HUDEP-2 (cell line): ENCODE measurements around the gene VDAC2.
A peak's percentile ranks its signal among the peaks of the same experiment; 100 is the strongest.

ENCODE experiments used
- DNase-seq, 76 experiments: peaks; one replicate each; lab custom pipeline; 2025; ENCODE audit not compliant: unreplicated experiment in 76 of 76; lab: John Stamatoyannopoulos, UW

Gene VDAC2

GRCh38 chr10:75228278-75228677 is 17.7 kb downstream of the VDAC2 start:
- DNase-seq, result no peak

DNA sequence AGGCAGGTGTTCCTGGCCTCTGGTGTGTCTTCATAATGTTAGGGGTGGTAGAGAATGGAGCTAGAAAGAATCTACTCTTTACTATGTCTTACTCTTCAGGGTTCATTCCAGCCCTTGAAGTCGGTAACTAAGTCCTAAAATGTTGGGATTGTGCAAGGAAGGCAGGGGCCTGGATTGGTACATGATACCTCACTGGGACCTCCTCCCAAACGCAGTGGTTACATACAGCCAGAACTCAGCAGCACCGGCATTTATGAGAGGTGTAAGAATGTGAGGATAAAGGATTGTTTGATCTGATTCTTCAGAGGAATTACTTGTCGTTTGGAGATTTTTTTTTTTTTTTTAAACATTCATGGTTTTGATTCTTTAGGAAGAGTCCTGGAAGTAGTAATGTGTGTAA is 18.2 kb downstream of the VDAC2 start:
- no peak for DNase-seq

DNA sequence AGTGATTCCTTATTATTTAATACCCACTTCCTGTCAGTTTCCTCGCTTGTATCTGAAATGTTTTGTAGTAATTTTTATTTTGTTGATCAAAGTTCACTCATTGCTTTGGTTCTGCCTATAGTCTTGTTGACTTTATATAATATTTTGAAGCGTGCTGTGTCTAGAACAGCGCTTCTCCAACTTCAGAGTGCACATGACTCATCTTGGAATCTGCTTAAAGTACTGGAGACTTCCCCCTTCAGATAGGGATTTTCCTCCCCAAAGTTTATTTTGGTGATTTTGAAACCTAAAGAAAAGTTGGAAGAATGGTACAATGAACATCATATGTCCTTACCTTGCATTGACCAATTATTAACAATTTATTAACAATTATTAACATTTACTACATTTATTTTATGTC is 19.4 kb downstream of the VDAC2 start:
- no peak for DNase-seq

DNA sequence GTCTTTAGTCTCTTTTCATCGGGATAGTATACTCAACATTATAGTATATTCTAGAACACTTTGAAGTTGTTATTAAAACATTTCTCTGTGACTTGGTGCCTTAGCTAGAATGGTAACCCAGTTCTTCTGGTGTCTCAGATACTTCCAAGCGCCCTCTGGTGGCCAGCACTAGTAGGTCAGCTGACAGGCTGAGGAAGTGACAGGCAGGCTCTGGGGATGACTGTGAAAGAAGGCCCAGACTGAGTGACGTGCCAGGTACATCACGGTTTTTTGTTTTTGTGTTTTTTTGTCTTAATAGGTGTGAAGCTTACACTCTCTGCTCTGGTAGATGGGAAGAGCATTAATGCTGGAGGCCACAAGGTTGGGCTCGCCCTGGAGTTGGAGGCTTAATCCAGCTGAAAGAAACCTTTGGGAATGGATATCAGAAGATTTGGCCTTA is 20.0 kb downstream of the VDAC2 start:
- DNase-seq, result peak in 73 of 76 experiments; percentile 24 to 91 (median 74)

- DNase-seq, result no peak
Measured at GRCh38 chr10:75231672-75232581, 21.3 kb downstream of the VDAC2 start.

GRCh38 chr10:75233444-75234016 is 22.9 kb downstream of the VDAC2 start:
- DNase-seq, result peak in 2 of 76 experiments; percentile 26 to 32

DNA sequence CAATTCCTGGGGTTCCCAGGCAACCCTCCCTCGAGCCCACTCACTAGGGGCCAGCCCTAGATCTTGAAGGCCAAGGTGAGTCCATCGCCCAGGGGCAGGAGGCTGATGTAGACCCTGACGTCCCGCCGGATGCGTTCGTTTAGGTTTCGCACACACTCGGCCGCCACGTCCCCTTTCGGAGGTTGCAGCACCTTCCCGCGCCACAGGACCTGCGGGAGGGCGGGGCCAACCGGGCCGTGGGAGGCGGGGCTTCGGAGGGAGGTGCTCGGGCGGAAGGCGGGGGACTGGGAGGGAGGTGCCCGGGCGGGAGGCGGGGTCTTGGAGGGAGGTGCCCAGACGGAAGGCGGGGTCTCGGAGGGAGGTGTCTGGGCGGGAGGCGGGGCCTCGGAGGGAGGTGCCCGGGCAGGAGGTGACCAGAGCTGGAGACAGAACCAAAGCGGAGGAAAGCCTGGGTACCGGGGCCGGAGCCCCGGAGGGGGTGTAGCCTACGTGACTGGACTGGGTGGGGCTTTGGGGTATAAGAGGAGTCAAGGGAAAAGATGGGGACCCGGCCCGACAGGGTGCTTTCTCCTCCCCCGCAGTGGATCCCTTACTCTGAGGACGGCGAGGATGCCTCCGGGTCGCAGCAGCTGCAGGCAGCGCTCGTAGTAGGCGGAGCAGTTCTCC is 23.6 kb downstream of the VDAC2 start:
- DNase-seq, result peak; percentile 18 to 99 (median 94)

GRCh38 chr10:75234683-75235374 is 24.2 kb downstream of the VDAC2 start:
- DNase-seq, result peak in 10 of 76 experiments; percentile 18 to 60 (median 46)

- peak; percentile 23 to 95 (median 87) for DNase-seq
Measured at GRCh38 chr10:75235375-75236177, 25.0 kb downstream of the VDAC2 start, which contains the start of gene COMTD1. TSS of gene COMTD1 (minus strand) at chr10:75235957. CDS start at chr10:75235928, 29 bp downstream.

DNA sequence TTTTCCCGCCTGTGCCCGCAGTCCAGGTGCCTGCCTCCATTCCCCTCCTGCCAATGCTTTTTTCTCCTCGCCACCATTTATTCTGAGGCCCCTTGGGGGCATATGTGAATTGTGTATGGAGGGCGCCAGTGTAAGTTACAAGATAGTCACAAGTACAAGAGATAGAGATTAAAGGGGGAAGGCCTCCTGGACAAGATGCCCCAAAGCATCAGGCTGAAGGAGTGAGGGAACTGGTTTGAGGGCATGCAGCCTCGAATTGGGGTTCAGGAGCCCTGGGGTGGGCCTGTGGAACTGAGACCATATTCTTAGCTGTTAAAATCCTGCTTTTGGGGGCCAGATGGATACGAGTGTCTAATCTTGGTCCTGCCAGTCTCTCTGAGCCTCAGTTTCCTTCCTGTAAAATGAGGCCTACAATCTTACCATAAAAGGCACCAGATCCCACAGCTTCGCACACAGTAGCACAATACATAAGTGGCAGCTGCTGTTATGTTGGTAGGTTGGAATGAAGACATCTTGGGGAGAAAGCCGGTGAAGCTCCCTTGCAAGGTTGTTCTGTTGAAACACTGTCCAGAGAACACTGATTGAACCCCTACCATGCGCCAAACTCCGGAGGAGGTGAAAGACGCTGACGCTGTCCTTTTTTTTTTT is 25.7 kb downstream of the VDAC2 start:
- no peak for DNase-seq

GRCh38 chr10:75238182-75239095 is 27.8 kb downstream of the VDAC2 start:
- peak in 1 of 76 experiments; percentile 4 for DNase-seq

DNA sequence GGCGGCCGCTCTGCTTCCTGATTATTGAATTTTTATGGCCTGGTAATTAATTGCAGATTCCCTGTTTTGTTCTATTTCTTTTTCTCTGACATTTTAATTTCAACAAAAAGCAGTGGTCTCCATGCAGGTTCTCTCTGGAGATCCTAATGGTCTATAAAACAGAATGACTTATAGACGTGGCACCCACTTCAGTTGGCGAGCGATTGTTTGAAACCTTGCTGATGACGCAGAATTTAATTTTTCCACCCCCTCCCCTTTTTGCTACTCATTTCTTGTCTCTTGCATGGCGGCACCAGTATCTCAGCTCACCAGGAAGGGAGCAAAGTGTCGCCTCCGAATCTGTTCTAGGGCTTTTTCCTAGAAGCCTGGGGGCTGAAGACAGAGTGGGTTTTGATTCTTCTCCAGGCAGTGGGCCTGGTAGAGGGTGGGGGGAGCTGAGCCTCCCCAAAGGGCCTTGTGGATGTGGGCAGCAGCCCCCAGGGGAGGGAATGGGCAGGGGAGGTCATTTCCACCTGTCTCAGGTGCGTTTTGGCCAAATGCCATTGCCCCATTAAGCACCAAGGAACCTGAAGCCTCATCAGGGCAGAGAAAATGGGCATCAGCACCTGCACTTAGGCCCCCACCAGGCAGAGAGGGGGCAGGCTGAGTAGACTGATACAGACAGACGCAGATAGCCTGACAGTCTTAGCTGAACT is 28.6 kb downstream of the VDAC2 start:
- DNase-seq, result no peak

- no peak for DNase-seq
Measured at GRCh38 chr10:75240329-75241076, 29.9 kb downstream of the VDAC2 start.

- peak in 1 of 76 experiments; percentile 8 for DNase-seq
Measured at GRCh38 chr10:75243426-75243825, 32.8 kb downstream of the VDAC2 start.

DNA sequence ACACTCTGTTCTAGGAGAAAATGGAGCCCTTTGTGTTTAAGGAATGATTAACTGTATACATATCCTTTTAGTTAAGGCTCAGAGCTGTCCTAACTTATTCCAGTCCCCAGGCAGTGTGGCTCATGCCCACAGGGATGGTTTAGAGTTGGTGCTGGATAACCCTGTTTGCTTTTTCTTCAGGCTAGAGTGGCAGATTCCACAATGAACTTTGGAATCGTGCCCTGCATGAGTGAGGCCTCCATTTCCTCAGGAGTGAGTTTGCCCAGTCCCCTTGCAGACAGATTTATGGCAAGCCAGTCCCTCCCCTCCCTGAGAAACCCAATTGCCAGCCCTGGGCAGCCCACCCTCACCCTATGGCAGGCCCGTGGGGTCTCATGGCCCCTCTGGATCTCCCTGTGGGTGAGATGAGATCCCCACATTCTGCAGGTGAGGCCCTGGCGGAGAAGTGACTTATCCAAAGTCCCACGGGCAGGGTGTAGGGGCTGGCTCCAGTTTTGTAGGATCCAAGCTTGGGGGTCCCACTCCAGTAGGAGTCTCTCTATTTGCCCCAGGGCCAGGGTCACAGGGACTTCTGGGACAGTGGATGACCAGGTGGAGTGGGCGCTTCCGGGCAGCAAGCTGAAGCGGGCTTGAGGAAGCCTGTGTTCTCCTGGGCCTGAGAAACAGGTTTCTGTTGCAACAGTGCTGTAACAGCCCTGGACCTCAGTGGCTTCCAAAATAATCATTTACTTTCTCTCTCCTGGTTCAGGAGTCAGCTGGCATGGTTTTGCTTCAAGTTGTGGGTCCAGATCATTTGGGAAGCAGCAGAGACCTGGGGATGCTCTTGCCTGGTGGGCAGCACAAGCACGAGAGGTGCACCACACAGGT is 34.1 kb downstream of the VDAC2 start:
- DNase-seq, result no peak
